ENCODE data around the gene FBXL20.
"Not testable (repeated sequence)": the region's sequence is repeated elsewhere in the genome, so short reads cannot be mapped to it uniquely, and the experiment has no call there.

Gene FBXL20

GRCh38 chr17:39252788-39253460 is 148.5 kb downstream of the FBXL20 start:
- TF ChIP-seq CTCF (IDR thresholded peaks at IDR 0.05; ENCODE audit: insufficient read depth, low read depth, low read length, missing control alignments): no peak
- DNase-seq (ENCODE audit: low read depth): no peak
- no peak overlapping the region for H3K4me3 ChIP-seq (ENCODE audit: low read length)

- no peak overlapping the region for H3K4me3 ChIP-seq (ENCODE audit: low read length)
- DNase-seq (ENCODE audit: low read depth): no peak
- no peak for TF ChIP-seq CTCF (IDR thresholded peaks at IDR 0.05; ENCODE audit: insufficient read depth, low read depth, low read length, missing control alignments)
These were observed 149.4 kb downstream of the FBXL20 start for GRCh38 chr17:39251997-39252396.

- H3K4me3 ChIP-seq (ENCODE audit: low read length); DNase-seq (ENCODE audit: low read depth): not testable (repeated sequence)
These were observed 151.3 kb downstream of the FBXL20 start for GRCh38 chr17:39250076-39250475.

GRCh38 chr17:39246274-39246673 is 155.2 kb downstream of the FBXL20 start:
- no peak overlapping the region for H3K4me3 ChIP-seq (ENCODE audit: low read length)
- no peak for TF ChIP-seq CTCF (IDR thresholded peaks at IDR 0.05; ENCODE audit: insufficient read depth, low read depth, low read length, missing control alignments)
- no peak for DNase-seq (ENCODE audit: low read depth)

- peak; percentile 87 for DNase-seq (ENCODE audit: low read depth)
- peak; percentile 94 for TF ChIP-seq CTCF (IDR thresholded peaks at IDR 0.05; ENCODE audit: insufficient read depth, low read depth, low read length, missing control alignments)
- no peak overlapping the region for H3K4me3 ChIP-seq (ENCODE audit: low read length)
These were observed 156.5 kb downstream of the FBXL20 start for GRCh38 chr17:39244600-39245570.

GRCh38 chr17:39244016-39244599 is 157.3 kb downstream of the FBXL20 start:
- no peak overlapping the region for H3K4me3 ChIP-seq (ENCODE audit: low read length)
- TF ChIP-seq CTCF (IDR thresholded peaks at IDR 0.05; ENCODE audit: insufficient read depth, low read depth, low read length, missing control alignments): no peak
- no peak for DNase-seq (ENCODE audit: low read depth)

GRCh38 chr17:39243155-39243554 is 158.3 kb downstream of the FBXL20 start:
- no peak overlapping the region for H3K4me3 ChIP-seq (ENCODE audit: low read length)
- no peak for TF ChIP-seq CTCF (IDR thresholded peaks at IDR 0.05; ENCODE audit: insufficient read depth, low read depth, low read length, missing control alignments)
- no peak for DNase-seq (ENCODE audit: low read depth)

All from epithelial cell of esophagus (primary cell).